DMS79 (cell line): ENCODE data around the gene NLK.
A peak's percentile ranks its signal among the peaks of the same experiment; 100 is the strongest.

Source experiments
- DNase-seq: peaks from one replicate; lab custom pipeline; 2025; lab: John Stamatoyannopoulos, UW

NLK gene

GRCh38 chr17:28040406-28040805, 2.1 kb upstream of the NLK start:
- no peak for DNase-seq

- DNase-seq: peak; percentile 98
Measured at GRCh38 chr17:28041068-28041843, 1.2 kb upstream of the NLK start.

DNA sequence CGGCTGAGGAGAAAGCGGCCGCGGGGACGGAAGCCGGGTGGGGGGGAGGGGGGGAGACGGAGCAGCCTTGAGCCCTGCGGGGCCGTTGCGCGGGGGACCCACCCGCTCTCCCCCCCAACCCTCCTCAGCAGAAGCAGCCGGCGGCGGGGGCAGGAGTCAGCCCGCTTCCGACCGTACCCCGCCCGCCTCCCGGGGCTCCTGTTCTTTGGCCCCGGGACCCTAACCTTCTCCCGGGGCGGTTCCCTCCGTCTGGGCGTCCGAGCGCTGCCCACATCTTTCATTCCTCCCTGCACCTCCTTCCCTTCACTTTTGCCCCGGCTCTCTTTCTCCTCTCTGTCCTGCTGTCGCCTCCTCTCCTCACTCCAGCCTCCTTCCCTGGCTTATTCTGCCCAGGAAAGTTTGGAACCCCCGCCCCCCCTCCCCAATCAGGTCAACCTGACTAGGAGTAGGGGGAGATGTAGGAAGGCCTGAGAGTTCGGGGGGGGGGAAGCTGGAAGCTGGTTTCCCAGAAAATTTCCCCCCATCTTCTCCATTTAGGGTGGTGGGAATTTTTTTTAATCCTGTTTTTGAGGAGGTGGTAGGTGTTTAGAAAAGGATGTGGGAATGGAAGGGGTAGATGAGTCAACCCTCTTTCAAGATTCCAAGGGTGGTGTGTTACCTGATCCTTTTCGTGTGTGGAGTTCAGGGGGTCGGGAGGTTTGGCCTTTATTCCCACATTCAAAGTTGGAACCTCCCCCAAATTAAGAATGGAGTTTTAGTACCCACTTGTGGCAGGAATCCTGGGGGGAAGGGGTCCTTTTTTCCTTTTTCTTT, 427 bp upstream of the NLK start:
- DNase-seq: no peak

DNA sequence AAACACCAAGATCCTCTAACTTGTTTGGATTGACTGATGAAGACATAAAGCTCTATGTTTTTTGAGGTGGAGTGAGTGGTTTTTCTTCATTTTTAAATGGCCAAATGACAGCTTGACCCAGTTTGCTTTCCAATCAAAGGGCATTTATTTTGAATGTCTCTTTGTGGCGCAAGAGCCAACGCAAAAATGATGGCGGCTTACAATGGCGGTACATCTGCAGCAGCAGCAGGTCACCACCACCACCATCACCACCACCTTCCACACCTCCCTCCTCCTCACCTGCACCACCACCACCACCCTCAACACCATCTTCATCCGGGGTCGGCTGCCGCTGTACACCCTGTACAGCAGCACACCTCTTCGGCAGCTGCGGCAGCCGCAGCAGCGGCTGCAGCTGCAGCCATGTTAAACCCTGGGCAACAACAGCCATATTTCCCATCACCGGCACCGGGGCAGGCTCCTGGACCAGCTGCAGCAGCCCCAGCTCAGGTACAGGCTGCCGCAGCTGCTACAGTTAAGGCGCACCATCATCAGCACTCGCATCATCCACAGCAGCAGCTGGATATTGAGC, 329 bp downstream of the NLK start:
- no peak for DNase-seq

GRCh38 chr17:28043296-28043695, 819 bp downstream of the NLK start:
- DNase-seq: no peak

DNA sequence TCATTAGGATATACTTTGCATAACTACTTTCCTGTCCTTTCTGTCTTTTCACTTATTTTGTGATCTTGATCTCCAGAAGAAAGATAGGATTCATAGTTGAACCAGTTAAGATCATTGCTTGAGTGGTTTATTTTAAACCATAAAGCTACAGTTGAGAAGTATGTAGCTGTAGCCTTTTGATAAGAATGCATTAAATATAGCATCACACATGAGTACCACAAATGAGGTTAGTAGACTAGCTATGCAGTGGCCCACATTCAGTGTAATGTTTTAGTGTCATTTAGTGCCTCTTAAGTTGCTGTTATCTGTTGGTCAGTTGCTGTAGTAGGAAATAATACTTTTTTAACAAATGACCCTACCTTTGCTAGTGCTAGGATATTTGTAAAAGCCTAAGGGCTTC, 1.3 kb downstream of the NLK start:
- DNase-seq: no peak

- no peak for DNase-seq
Measured at GRCh38 chr17:28045304-28045703, 2.8 kb downstream of the NLK start.

GRCh38 chr17:28046034-28046825, 3.8 kb downstream of the NLK start:
- DNase-seq: no peak

DNA sequence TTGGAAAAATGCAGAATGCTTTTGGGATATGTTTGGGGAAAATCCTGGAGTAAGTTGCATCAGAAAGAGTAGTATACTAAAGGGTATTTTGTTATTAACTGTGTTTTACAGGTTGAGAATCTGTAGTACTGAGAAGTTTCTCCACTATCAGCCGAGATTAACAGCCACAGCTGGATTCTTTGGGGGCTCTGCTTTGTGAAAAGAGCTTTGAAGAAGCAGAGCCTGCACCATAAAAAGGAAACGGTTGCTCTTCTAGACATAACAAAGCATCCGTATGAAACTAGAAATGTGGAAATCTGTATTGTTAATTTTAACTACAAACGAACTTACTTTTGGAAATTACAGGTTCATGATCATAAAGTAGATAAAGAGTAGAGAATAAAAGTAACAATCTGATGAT, 5.3 kb downstream of the NLK start:
- DNase-seq: no peak

DNA sequence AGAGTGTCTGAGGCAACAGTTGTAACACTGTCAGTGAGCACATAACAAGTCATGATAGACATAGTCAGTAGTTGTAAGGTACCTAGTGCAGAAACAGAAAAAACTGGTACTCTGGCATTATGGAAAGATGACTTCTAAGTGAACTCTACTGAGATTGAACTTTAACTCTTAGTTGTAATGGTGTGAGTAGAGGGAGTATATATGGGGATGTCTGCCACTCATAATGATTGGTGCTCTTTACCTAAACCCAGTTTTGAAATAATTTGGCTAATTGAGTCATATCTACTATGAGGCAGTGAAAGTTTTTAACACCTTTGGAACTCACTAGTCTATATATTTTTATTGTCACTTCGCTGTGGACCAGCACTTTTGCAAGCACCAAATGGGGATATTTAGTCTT, 6.6 kb downstream of the NLK start:
- DNase-seq: no peak

- DNase-seq: no peak
Measured at GRCh38 chr17:28053044-28053670, 10.7 kb downstream of the NLK start.

DNA sequence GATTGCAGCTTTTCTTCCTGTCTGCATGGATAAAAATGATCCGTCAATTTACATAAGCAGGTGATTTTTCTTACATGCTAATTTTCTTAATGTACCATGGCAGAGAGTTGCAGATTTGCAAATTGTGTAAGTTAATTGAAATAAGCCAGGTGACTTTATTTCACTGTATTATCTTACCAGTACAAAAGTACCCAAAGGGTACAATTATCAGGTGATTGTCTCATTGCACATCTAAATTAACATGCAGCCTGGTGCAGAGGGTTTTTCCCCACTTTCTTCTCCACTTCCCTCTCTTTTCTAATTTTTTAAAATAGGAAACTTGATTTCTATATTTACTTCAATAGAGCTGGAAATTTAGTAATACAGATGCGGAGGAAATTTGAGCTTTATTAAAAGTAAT, 11.2 kb downstream of the NLK start:
- DNase-seq: no peak

DNA sequence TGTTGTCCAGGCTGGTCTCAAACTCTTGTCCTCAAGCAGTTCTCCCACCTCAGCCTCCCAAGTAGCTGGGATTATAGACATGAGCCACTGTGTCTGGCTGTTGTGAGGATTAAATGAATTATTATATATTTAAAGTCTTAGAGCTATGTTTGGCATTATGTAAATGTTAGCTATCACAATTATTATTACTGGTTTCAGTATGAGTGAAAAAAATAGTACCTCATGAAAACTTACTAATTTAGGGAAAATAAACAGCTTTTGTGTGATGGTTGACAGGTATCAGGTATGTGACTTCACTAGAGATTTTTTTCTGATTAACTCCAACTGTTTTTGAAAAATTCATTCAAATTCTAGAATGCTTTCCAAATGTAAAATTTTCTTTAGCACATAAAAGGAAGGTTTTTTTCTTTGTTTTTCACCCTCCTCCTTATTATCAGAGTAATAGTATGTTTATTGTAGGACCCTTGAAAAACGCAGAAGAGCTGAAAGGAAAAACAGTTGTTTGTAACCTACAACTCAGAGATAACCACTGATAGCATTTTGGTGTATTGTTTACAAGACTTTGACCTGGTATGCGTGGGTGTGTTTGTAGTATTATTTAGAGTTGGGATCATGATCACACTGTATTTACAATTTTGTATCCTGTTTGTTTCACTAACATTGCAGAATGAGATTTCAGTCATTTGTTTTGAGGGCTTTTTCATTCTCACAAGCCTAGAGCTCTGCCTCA, 13.2 kb downstream of the NLK start:
- no peak for DNase-seq

DNA sequence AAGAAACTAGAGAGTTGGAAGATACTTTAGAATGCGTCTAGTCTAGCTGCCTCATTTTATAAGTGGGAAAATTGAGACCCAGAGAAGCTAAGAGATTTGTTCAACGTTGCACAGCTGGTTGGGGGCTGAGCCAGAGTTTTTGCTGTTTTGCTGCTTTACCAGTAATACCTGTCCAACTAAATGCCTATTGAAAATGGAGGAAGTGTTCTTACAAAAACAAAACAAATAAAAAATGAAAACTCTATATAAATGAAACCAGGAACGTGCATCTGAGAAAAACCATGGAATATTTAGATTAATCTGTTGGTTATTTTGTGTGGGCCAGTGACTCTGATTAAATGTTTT, 13.8 kb downstream of the NLK start:
- no peak for DNase-seq

GRCh38 chr17:28057731-28058246, 15.3 kb downstream of the NLK start:
- DNase-seq: no peak

DNA sequence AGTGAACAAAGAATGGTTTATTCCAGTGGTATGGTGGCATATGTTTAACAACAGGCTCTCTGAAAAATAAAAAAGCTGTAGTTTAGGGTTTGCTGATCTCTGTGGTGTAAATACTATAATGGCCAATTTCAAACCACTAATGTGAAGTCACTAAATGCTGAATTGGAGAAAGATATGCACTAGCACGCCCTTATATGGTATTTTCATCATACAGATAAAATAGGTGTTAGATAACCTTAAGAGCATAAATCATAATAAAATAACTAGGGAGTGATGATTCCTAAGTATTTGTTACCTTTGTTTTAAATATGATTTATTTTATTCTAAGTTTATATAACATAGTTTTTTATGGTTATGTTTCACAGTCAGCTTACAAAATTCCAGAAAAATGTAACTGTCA, 17.2 kb downstream of the NLK start:
- no peak for DNase-seq

- no peak for DNase-seq
Measured at GRCh38 chr17:28065706-28066105, 23.2 kb downstream of the NLK start.

GRCh38 chr17:28069061-28069460, 26.6 kb downstream of the NLK start:
- no peak for DNase-seq

DNA sequence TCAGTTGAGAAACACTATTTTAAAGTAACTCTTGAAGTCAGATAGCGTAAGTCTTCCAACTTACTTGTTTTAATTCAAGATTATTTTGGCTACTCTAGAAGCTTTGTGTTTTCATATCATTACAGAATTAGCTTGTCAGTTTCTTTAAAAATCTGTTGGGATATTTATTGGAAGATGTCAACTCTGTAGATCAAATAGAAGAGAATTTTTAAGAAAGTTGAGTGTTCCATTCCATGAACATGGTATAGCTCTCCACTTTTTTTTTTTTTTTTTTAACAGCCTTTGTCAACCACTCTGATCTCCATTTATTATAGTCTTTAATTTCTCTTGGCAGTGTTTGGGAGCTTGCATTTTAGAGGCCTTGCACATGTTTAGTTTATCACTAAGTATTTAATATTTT, 28.7 kb downstream of the NLK start:
- DNase-seq: no peak

GRCh38 chr17:28071891-28072606, 29.6 kb downstream of the NLK start:
- DNase-seq: no peak
